ENCODE measurements around the gene GLYR1.
"Not testable (repeated sequence)": the region's sequence is repeated elsewhere in the genome, so short reads cannot be mapped to it uniquely, and the experiment has no call there.

Gene GLYR1

GRCh38 chr16:4787627-4788482 lies 59.2 kb downstream of the GLYR1 start, which contains the start of gene SEPTIN12:
TSS of gene SEPTIN12 (minus strand) at chr16:4788345. CDS start at chr16:4787645, 700 bp downstream.
- no peaks in the 10 kb centered on the region for H3K27me3 ChIP-seq (ENCODE audit: insufficient read depth, low read length)
- H3K4me1 ChIP-seq (ENCODE audit: control insufficient read depth, insufficient read depth, low read length, unreplicated experiment) = no peaks in the 10 kb centered on the region
- no peak within 1 kb of the TSS for H2AFZ ChIP-seq (ENCODE audit: low read length, unreplicated experiment)
- H3K79me2 ChIP-seq (ENCODE audit: control insufficient read depth, insufficient read depth, low read length, unreplicated experiment) = no peaks in the 10 kb centered on the region
- no peaks in the 10 kb centered on the region for H3K36me3 ChIP-seq (ENCODE audit: insufficient read depth, low read length)
- H3K4me3 ChIP-seq (ENCODE audit: low read depth, low read length) = no peak within 1 kb of the TSS
- no peak within 1 kb of the TSS for H3K27ac ChIP-seq (ENCODE audit: low read depth, low read length)

GRCh38 chr16:4787068-4787467 lies 60.0 kb downstream of the GLYR1 start:
- H3K4me1 ChIP-seq (ENCODE audit: control insufficient read depth, insufficient read depth, low read length, unreplicated experiment) = no peaks in the 10 kb centered on the region
- H3K27me3 ChIP-seq (ENCODE audit: insufficient read depth, low read length) = no peaks in the 10 kb centered on the region
- H3K79me2 ChIP-seq (ENCODE audit: control insufficient read depth, insufficient read depth, low read length, unreplicated experiment) = no peaks in the 10 kb centered on the region
- no peak overlapping the region for H2AFZ ChIP-seq (ENCODE audit: low read length, unreplicated experiment)
- H3K4me3 ChIP-seq (ENCODE audit: low read depth, low read length) = no peak overlapping the region
- no peak overlapping the region for H3K27ac ChIP-seq (ENCODE audit: low read depth, low read length)
- no peaks in the 10 kb centered on the region for H3K36me3 ChIP-seq (ENCODE audit: insufficient read depth, low read length)

- Histone ChIP-seq H3K4me1 (ENCODE audit: control insufficient read depth, insufficient read depth, low read length, unreplicated experiment) (no peaks in the 10 kb centered on the region), H3K27me3 (ENCODE audit: insufficient read depth, low read length) (no peaks in the 10 kb centered on the region), H2AFZ (ENCODE audit: low read length, unreplicated experiment) (no peak overlapping the region)
These were observed 61.2 kb downstream of the GLYR1 start for GRCh38 chr16:4785758-4786433.

GRCh38 chr16:4784444-4784987 lies 62.6 kb downstream of the GLYR1 start:
- H2AFZ ChIP-seq (ENCODE audit: low read length, unreplicated experiment); H3K27me3 ChIP-seq (ENCODE audit: insufficient read depth, low read length); H3K4me1 ChIP-seq (ENCODE audit: control insufficient read depth, insufficient read depth, low read length, unreplicated experiment); H3K4me3 ChIP-seq (ENCODE audit: low read depth, low read length); H3K36me3 ChIP-seq (ENCODE audit: insufficient read depth, low read length); H3K27ac ChIP-seq (ENCODE audit: low read depth, low read length); H3K79me2 ChIP-seq (ENCODE audit: control insufficient read depth, insufficient read depth, low read length, unreplicated experiment): not testable (repeated sequence)

More at GRCh38 chr16:4785758-4786433, 61.2 kb downstream of the GLYR1 start:
- H3K79me2 ChIP-seq (ENCODE audit: control insufficient read depth, insufficient read depth, low read length, unreplicated experiment) = no peaks in the 10 kb centered on the region
- H3K36me3 ChIP-seq (ENCODE audit: insufficient read depth, low read length) = no peaks in the 10 kb centered on the region
- no peak overlapping the region for H3K27ac ChIP-seq (ENCODE audit: low read depth, low read length)
- H3K4me3 ChIP-seq (ENCODE audit: low read depth, low read length) = no peak overlapping the region

GRCh38 chr16:4783951-4784336 lies 63.1 kb downstream of the GLYR1 start:
- no peak overlapping the region for H2AFZ ChIP-seq (ENCODE audit: low read length, unreplicated experiment)

GRCh38 chr16:4783251-4783950 lies 63.7 kb downstream of the GLYR1 start:
- no peaks in the 10 kb centered on the region for H3K79me2 ChIP-seq (ENCODE audit: control insufficient read depth, insufficient read depth, low read length, unreplicated experiment)
- no peaks in the 10 kb centered on the region for H3K36me3 ChIP-seq (ENCODE audit: insufficient read depth, low read length)

More at GRCh38 chr16:4783951-4784336, 63.1 kb downstream of the GLYR1 start:
- H3K27me3 ChIP-seq (ENCODE audit: insufficient read depth, low read length) = no peaks in the 10 kb centered on the region
- no peaks in the 10 kb centered on the region for H3K36me3 ChIP-seq (ENCODE audit: insufficient read depth, low read length)
- no peak overlapping the region for H3K27ac ChIP-seq (ENCODE audit: low read depth, low read length)
- no peaks in the 10 kb centered on the region for H3K79me2 ChIP-seq (ENCODE audit: control insufficient read depth, insufficient read depth, low read length, unreplicated experiment)
- H3K4me1 ChIP-seq (ENCODE audit: control insufficient read depth, insufficient read depth, low read length, unreplicated experiment) = no peaks in the 10 kb centered on the region
- no peak overlapping the region for H3K4me3 ChIP-seq (ENCODE audit: low read depth, low read length)

GRCh38 chr16:4780235-4780634 lies 66.9 kb downstream of the GLYR1 start:
- Histone ChIP-seq H2AFZ (ENCODE audit: low read length, unreplicated experiment) (no peak overlapping the region), H3K4me1 (ENCODE audit: control insufficient read depth, insufficient read depth, low read length, unreplicated experiment) (no peaks in the 10 kb centered on the region), H3K79me2 (ENCODE audit: control insufficient read depth, insufficient read depth, low read length, unreplicated experiment) (no peaks in the 10 kb centered on the region), H3K4me3 (ENCODE audit: low read depth, low read length) (no peak overlapping the region), H3K27me3 (ENCODE audit: insufficient read depth, low read length) (no peaks in the 10 kb centered on the region), H3K27ac (ENCODE audit: low read depth, low read length) (no peak overlapping the region), H3K36me3 (ENCODE audit: insufficient read depth, low read length) (no peaks in the 10 kb centered on the region)

More at GRCh38 chr16:4783251-4783950, 63.7 kb downstream of the GLYR1 start:
- no peak overlapping the region for H3K4me3 ChIP-seq (ENCODE audit: low read depth, low read length)
- H3K4me1 ChIP-seq (ENCODE audit: control insufficient read depth, insufficient read depth, low read length, unreplicated experiment) = no peaks in the 10 kb centered on the region
- H2AFZ ChIP-seq (ENCODE audit: low read length, unreplicated experiment) = no peak overlapping the region
- H3K27ac ChIP-seq (ENCODE audit: low read depth, low read length) = no peak overlapping the region
- H3K27me3 ChIP-seq (ENCODE audit: insufficient read depth, low read length) = no peaks in the 10 kb centered on the region

GRCh38 chr16:4778050-4778392 lies 69.1 kb downstream of the GLYR1 start:
- Histone ChIP-seq H2AFZ (ENCODE audit: low read length, unreplicated experiment) (no peak overlapping the region), H3K4me3 (ENCODE audit: low read depth, low read length) (no peak overlapping the region), H3K27ac (ENCODE audit: low read depth, low read length) (no peak overlapping the region), H3K27me3 (ENCODE audit: insufficient read depth, low read length) (no peaks in the 10 kb centered on the region), H3K36me3 (ENCODE audit: insufficient read depth, low read length) (no peaks in the 10 kb centered on the region), H3K79me2 (ENCODE audit: control insufficient read depth, insufficient read depth, low read length, unreplicated experiment) (no peaks in the 10 kb centered on the region), H3K4me1 (ENCODE audit: control insufficient read depth, insufficient read depth, low read length, unreplicated experiment) (no peaks in the 10 kb centered on the region)

- Histone ChIP-seq H3K4me1 (ENCODE audit: control insufficient read depth, insufficient read depth, low read length, unreplicated experiment) (no peaks in the 10 kb centered on the region), H3K27ac (ENCODE audit: low read depth, low read length) (no peak overlapping the region), H2AFZ (ENCODE audit: low read length, unreplicated experiment) (no peak overlapping the region), H3K79me2 (ENCODE audit: control insufficient read depth, insufficient read depth, low read length, unreplicated experiment) (no peaks in the 10 kb centered on the region), H3K4me3 (ENCODE audit: low read depth, low read length) (no peak overlapping the region), H3K27me3 (ENCODE audit: insufficient read depth, low read length) (no peaks in the 10 kb centered on the region), H3K36me3 (ENCODE audit: insufficient read depth, low read length) (no peaks in the 10 kb centered on the region)
These were observed 69.6 kb downstream of the GLYR1 start for GRCh38 chr16:4777339-4778049.

GRCh38 chr16:4776141-4776705 lies 70.9 kb downstream of the GLYR1 start:
- no peaks in the 10 kb centered on the region for H3K79me2 ChIP-seq (ENCODE audit: control insufficient read depth, insufficient read depth, low read length, unreplicated experiment)
- no peak overlapping the region for H2AFZ ChIP-seq (ENCODE audit: low read length, unreplicated experiment)
- H3K36me3 ChIP-seq (ENCODE audit: insufficient read depth, low read length) = no peaks in the 10 kb centered on the region
- H3K27me3 ChIP-seq (ENCODE audit: insufficient read depth, low read length) = no peaks in the 10 kb centered on the region
- no peak overlapping the region for H3K27ac ChIP-seq (ENCODE audit: low read depth, low read length)
- H3K4me3 ChIP-seq (ENCODE audit: low read depth, low read length) = no peak overlapping the region
- H3K4me1 ChIP-seq (ENCODE audit: control insufficient read depth, insufficient read depth, low read length, unreplicated experiment) = no peaks in the 10 kb centered on the region
